Measurements from ENCODE around the gene SCARB2. TPM values are rescaled to one million over a fixed set of nuclear protein-coding genes. Genes with fewer than 3 reads are reported as not detected.

Gene SCARB2, protein sequence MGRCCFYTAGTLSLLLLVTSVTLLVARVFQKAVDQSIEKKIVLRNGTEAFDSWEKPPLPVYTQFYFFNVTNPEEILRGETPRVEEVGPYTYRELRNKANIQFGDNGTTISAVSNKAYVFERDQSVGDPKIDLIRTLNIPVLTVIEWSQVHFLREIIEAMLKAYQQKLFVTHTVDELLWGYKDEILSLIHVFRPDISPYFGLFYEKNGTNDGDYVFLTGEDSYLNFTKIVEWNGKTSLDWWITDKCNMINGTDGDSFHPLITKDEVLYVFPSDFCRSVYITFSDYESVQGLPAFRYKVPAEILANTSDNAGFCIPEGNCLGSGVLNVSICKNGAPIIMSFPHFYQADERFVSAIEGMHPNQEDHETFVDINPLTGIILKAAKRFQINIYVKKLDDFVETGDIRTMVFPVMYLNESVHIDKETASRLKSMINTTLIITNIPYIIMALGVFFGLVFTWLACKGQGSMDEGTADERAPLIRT
- 157 TPM for total RNA-seq

DNA sequence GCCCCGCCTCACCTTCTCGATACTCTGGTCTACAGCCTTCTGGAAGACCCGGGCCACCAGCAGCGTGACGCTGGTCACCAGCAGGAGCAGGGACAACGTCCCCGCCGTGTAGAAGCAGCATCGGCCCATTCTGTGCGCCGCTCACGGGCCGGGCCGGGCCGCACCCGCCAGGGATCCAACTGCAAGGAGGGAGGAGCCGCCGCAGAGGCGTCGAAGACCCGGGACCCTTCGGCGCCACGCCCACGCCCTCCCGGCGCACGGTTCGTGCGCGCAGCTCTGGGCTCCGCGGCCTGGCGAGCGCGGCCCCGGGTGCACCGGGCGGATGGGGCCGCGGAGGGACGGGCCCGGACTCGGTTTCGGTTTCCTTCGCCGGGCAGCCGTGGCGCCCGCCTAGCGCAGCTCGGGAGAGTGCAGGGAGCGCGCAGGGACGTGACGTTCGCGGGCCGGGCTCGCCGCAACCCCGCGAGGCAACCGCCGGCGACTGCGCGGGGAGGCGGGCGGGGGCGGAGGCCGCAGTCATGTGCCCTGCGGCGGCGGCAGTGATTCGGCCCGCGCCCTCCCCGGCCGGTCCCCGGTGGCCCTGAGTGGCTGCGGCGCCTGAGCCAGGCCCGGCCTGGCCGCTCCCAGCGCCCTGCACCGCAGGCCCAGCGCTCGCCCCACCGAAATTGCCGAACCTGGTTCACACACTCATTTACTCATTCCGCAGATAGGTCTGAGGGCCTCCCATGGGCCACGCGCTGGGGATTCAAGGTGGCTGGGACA lies at the start of gene SCARB2:
Gene SCARB2 (minus strand): TSS at position 410 of the 762 bp plus-strand sequence. CDS start 281 bp downstream, at position 129.

DNA sequence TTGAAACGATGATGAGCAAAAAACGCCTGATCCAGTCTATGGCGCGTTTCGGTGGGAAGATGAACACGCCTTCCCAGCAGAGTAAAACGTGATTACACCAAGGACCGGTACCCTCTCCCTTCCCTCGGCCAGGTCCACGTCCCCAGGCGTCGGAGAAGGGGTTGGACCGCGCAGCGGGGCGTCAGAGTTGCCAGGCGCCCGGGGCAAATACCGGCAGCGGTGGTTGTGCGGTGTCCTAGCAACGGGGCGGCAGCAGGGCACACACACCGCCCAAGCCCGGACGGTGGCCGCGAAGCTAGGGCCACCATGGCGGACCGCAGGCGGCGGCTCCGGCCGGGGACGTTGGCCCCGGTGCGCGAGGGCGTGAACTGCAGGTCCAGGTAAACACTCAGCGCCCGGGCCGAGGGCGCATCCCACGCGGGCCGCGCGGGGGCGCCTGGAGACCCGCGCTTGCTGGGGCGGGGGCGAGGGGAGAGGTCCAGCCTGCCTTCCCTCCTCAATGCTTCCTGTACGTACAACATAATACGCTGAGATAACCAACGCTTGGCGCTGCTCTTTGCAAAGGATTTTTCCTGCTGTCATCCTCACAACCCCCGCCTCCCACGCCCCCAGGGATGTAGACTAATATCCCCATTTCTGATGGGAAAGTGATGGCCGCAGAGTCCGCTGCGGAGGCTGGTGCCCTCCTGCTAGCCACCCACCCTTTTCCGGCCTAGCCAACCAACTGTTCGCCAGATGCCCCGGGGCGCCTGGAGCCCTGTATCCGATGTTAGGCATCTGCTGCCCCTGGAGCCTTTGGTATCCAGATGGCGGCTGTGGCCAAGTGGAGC lies 38.0 kb upstream of the SCARB2 start, which contains the start of gene FAM47E:
Gene FAM47E (plus strand): TSS at position 281 of the 830 bp plus-strand sequence. CDS start 26 bp downstream, at position 307.

DNA sequence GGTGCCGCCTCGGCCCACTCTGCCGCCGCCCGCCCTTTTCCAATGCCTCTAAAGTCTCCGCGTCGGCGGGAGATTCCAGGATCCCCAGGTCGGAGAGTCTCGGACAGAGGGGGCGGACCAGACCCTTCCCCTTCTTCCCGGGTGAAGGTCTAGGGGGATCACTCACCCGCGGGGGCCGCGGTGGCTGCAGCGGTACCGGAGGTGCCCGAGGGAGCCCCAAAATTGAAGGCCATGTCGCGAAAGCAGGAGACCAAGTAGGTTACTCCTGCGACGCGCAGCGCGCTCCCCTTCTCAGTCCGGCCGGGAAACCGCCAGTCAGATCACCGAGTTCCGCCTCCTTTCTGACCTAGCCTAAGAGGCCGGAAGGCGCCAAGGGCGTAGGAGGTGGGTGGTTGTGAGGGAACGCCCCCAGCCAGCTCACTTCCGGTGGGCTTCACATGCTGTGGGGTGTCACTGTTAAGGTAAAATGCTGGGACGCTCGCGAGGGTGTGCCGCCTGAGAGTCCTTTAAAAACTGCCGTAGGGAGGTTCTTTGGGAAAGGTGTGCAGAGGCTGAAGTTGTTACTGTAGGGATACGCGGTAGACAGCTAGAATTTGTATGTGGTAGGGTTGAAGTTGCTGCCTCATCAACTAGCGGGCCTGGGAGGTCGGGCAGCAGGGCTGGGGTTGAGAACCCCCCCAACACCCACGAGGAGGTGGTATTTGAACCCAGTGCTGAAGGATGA lies 65.3 kb downstream of the SCARB2 start, which contains the start of gene NUP54:
Gene NUP54 (minus strand): TSS at position 256 of the 724 bp plus-strand sequence. CDS start 23 bp downstream, at position 233.

Other genes starting within 250 kb of the SCARB2 start
- gene SDAD1, start 222.9 kb downstream of the SCARB2 start, total RNA-seq = 26.2 TPM
- gene CXCL9, start 206.3 kb downstream of the SCARB2 start, total RNA-seq = not detected
- gene CXCL10, start 190.3 kb downstream of the SCARB2 start, total RNA-seq = 3.3 TPM
- not detected for gene CXCL11, start 177.8 kb downstream of the SCARB2 start, total RNA-seq
- 13.8 TPM for gene ART3, start 139.1 kb downstream of the SCARB2 start, total RNA-seq
- 73.7 TPM for gene NUP54, start 65.4 kb downstream of the SCARB2 start, total RNA-seq
- 11.1 TPM for gene FAM47E, start 37.9 kb upstream of the SCARB2 start, total RNA-seq
- gene STBD1, start 92.9 kb upstream of the SCARB2 start, total RNA-seq = 15.4 TPM
- gene CCDC158, start 207.3 kb upstream of the SCARB2 start, total RNA-seq = 0.53 TPM
- gene SHROOM3, start 221.4 kb upstream of the SCARB2 start, total RNA-seq = 75.9 TPM

Measured in metanephros (tissue), 1 donor.